GM13976 (cell line): ENCODE data around the gene ACP6.

ENCODE experiments used
- DNase-seq: peaks from one replicate; pipeline ENCODE4 v3.0.0; 2012; ENCODE audit warnings: low spot score
- in situ Hi-C: fragments of 300-500 bp; cut with MboI; formaldehyde crosslinking; loops from one replicate; pipeline ENCODE4 v1.12.0; 2022; ENCODE audit warnings: low sequenced_read_pairs, mixed read lengths, inconsistent platforms; ENCODE audit not compliant: unreplicated experiment
- TF ChIP-seq, protein P1 (sequence below): IDR thresholded peaks from 2 replicates; pipeline ENCODE4 v1.5.1; 2012; ENCODE audit warnings: borderline replicate concordance, mild to moderate bottlenecking; ENCODE audit not compliant: insufficient read depth; ENCODE audit errors: extremely low read depth, missing control alignments, control extremely low read depth

Gene ACP6

GRCh38 chr1:147605591-147605990 is 64.7 kb downstream of the ACP6 start:
- in situ Hi-C loops: loop anchor here (10.0 kb wide), 1 partner anchor 59 kb away; no protein-coding TSS in a partner anchor
- DNase-seq: no peak
- TF ChIP-seq, protein P1, sequence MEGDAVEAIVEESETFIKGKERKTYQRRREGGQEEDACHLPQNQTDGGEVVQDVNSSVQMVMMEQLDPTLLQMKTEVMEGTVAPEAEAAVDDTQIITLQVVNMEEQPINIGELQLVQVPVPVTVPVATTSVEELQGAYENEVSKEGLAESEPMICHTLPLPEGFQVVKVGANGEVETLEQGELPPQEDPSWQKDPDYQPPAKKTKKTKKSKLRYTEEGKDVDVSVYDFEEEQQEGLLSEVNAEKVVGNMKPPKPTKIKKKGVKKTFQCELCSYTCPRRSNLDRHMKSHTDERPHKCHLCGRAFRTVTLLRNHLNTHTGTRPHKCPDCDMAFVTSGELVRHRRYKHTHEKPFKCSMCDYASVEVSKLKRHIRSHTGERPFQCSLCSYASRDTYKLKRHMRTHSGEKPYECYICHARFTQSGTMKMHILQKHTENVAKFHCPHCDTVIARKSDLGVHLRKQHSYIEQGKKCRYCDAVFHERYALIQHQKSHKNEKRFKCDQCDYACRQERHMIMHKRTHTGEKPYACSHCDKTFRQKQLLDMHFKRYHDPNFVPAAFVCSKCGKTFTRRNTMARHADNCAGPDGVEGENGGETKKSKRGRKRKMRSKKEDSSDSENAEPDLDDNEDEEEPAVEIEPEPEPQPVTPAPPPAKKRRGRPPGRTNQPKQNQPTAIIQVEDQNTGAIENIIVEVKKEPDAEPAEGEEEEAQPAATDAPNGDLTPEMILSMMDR: no peak

DNA sequence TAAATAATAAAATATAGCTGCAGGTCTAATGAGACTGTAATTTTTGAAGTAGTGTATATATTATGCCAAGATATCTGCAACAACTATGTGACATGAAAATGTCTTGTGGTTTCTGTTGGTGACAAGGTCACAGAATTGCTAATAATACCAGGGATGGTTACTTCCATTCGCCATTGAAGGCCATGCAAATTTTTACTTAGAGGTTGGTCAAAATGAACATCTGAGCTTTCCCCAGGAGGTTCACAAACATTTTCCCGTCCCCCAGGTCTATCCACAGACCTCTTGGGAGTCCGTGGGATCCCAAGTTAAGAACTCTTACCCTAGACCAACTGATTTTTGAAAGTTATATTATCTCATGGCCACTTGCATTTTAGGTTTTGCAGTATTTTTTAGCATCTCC is 66.3 kb downstream of the ACP6 start:
- in situ Hi-C loops: loop anchor here (10.0 kb wide), 1 partner anchor 61 kb away; no protein-coding TSS in a partner anchor
- TF ChIP-seq, protein P1: no peak
- DNase-seq: no peak

- in situ Hi-C loops: loop anchor here (10.0 kb wide), 1 partner anchor 64 kb away; no protein-coding TSS in a partner anchor
- TF ChIP-seq, protein P1: peak; percentile 60
- DNase-seq: no peak
Observed at GRCh38 chr1:147600119-147601111, 69.9 kb downstream of the ACP6 start.

GRCh38 chr1:147599362-147600118 is 70.8 kb downstream of the ACP6 start:
- in situ Hi-C loops: loop anchor here (10.0 kb wide), 1 partner anchor 65 kb away; no protein-coding TSS in a partner anchor
- TF ChIP-seq, protein P1: no peak
- DNase-seq: peak; percentile 96

DNA sequence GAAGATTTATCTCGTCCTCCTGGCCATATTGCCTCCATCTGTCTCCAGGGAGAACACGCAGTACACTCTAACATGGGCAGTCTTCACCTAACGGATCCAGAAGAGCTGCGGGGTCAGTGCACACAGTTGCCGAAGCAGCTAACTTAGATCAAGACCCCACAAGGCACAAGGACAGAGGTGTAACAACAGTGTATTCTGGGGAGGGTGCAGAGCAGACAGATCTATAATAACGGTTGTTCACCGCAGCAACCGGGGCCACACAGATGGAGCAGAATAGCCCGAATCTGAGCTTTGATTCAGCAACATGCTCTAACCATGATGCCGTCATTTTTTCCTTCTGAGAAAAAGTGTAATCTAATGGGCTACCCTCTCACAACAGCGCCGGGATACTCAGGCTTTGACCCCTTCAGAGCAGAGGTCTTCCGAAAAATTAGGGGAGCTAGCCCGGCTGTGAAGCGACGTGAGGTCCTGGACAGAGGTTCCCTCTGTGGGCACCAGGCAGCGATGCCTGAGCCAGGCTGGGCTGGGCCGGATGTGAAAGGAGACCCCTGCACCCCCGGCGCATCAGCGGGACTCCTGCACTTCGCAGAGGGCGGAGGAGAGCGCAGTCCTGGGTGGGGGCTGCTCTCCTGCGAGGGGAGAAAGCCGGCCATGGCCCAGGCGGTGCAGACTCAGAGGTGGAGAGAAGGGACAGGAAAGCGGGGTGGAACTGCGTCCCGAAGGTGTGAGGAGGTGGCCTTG is 71.5 kb downstream of the ACP6 start:
- in situ Hi-C loops: no loop called here
- peak; percentile 47 for DNase-seq
- TF ChIP-seq, protein P1: no peak

DNA sequence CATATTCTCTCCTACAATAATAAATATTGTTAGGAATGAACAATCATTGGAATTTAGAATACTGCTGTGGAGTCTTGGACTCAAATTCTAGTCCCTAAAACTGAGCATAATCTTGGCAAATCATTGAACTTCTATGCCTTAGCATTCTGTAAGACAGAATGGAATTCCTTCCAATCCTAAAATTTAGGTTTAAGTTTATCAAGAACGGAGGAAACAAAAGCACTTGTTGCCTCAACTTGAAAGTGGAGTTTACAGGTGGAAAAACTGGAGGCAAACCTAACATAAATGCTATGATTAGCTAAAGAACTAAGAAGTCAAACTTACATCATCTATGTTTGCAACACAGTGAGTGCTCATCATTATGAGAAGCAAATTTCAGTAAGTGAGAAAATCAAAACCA is 73.3 kb downstream of the ACP6 start:
- TF ChIP-seq, protein P1: no peak
- DNase-seq: no peak
- in situ Hi-C loops: no loop called here
